HepG2 (cell line): ENCODE results near the gene OBSL1. TPM values are rescaled to one million over a fixed set of nuclear protein-coding genes. Genes with fewer than 3 reads are reported as not detected.
A peak's percentile ranks its signal among the peaks of the same experiment; 100 is the strongest.

Experiments
- ARNT2 ChIP-seq: sonication (generic); formaldehyde crosslinking; IDR thresholded peaks from 2 replicates; pipeline ENCODE4 v1.8.0; 2022; ENCODE audit warnings: mild to moderate bottlenecking, low read depth, missing genetic modification reagents, moderate library complexity
- BORCS8-MEF2B ChIP-seq: sonication (generic); formaldehyde crosslinking; IDR thresholded peaks from 2 replicates; pipeline ENCODE4 v1.8.0; 2022; ENCODE audit warnings: mild to moderate bottlenecking, missing genetic modification reagents
- KDM5B ChIP-seq: sonication (generic); formaldehyde crosslinking; IDR thresholded peaks from 2 replicates; pipeline ENCODE4 v1.4.0; 2020; ENCODE audit warnings: missing genetic modification reagents, mild to moderate bottlenecking, borderline replicate concordance
- PCBP1 ChIP-seq: fragments of 200-400 bp; formaldehyde crosslinking; IDR thresholded peaks from 2 replicates; pipeline ENCODE4 v1.6.1; 2017; ENCODE audit warnings: mild to moderate bottlenecking, low read depth, low read length, borderline replicate concordance
- PHF21A ChIP-seq: sonication (generic); formaldehyde crosslinking; IDR thresholded peaks from 2 replicates; pipeline ENCODE4 v1.5.0; 2020; ENCODE audit warnings: mild to moderate bottlenecking, missing genetic modification reagents
- ZFP82 ChIP-seq: sonication (generic); formaldehyde crosslinking; IDR thresholded peaks from 2 replicates; pipeline ENCODE4 v1.5.1; 2020; ENCODE audit warnings: mild to moderate bottlenecking, missing genetic modification reagents, borderline replicate concordance
- polyA plus RNA-seq, 8 experiments: library from polyadenylated mRNA; depleted of rRNA in 3 of 8; stranded (reverse) in 7 of 8; unstranded in 1 of 8; fragments of >200 nt; fragmentation: Illumina TruSeq in 4 of 8; extraction: Trizol in 4 of 8; gene quantifications; 2 replicates each; pipeline versions ENCODE4 v1.2.1 to v1.2.3, GENCODE V29; 2011 to 2016; ENCODE audit warnings: low read depth in 4 of 8, missing spikeins in 1 of 8, mixed read lengths in 1 of 8; ENCODE audit not compliant: insufficient read depth in 1 of 8
- total RNA-seq, 5 experiments: library from RNA; depleted of rRNA; stranded (reverse); fragments of >200 nt; fragmentation: Illumina TruSeq; extraction: Trizol; gene quantifications; 2 replicates each; pipeline ENCODE4 v1.2.3, GENCODE V29; 2016; ENCODE audit warnings: low read depth in 1 of 5
- TF ChIP-seq, protein P1 (sequence below): sonication (generic); formaldehyde crosslinking; IDR thresholded peaks from 2 replicates; pipeline ENCODE4 v1.8.1; 2023; ENCODE audit warnings: mild to moderate bottlenecking, moderate library complexity, missing genetic modification reagents
- TF ChIP-seq, protein P2 (sequence below): sonication (generic); formaldehyde crosslinking; IDR thresholded peaks from 2 replicates; pipeline ENCODE4 v1.5.1; 2020; ENCODE audit warnings: mild to moderate bottlenecking, missing genetic modification reagents, moderate library complexity
- TF ChIP-seq, protein P3 (sequence below): sonication (generic); formaldehyde crosslinking; IDR thresholded peaks from 2 replicates; pipeline ENCODE4 v1.5.1; 2020; ENCODE audit warnings: missing genetic modification reagents, mild to moderate bottlenecking, borderline replicate concordance
- TF ChIP-seq, protein P4 (sequence below): sonication (generic); formaldehyde crosslinking; IDR thresholded peaks from 2 replicates; pipeline ENCODE4 v1.8.0; 2022; ENCODE audit warnings: mild to moderate bottlenecking, missing genetic modification reagents; ENCODE audit not compliant: insufficient replicate concordance
- TF ChIP-seq, protein P5 (sequence below): sonication (generic); formaldehyde crosslinking; IDR thresholded peaks from 2 replicates; pipeline ENCODE4 v1.4.0; 2020; ENCODE audit warnings: missing genetic modification reagents

Gene OBSL1
- total and polyA plus RNA-seq, 2 of the 13 experiments (the other 11 are each of a cell fraction or from before 2014, with no cell fraction given): 86.7 to 218 TPM

DNA sequence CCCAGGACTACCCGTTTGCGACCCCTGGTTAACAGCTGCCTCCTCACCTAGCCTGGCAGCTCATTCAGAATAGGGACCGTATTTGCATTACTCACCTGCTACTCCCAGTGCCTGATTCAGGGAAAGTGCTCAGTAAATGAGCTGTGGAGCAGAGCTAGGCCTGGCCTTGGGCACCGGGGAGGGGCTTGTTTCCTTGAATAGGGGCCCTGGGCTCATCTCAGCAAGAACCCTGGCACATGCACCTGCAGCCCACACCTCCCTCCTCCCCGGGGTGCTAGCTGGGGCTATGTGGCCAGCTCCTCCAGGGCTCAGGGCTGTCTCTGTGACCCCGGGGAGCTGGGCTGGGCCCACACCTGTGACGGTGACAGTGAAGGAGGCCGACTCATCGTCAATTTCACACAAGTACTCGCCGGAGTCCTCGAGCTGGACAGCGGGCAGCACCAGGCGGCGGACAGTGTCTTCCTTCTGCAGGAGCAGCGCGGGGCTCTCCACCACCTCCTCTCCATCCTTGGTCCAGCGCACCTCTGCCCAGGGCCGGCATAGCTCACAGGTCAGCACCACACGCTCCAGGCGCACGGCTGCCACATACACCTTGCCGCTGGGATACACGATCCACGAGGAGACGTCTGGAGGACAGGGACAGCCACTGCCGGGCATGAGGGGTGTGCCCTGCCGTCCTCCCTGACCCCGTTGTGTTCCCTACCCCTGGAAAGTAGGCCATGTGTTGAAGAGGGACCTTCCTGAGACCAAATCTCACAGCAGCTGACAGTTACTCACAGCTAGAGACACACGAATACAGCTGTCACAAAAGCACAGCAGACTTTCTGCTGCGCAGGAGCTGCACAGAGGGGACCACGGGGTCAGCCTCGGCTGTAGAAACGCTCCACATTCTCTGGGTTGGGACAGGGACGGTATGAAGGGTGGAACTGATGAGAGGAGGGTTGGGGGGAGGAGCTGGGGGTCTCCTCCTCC is 9.0 kb downstream of the OBSL1 start (continued):
- TF ChIP-seq, protein P1, sequence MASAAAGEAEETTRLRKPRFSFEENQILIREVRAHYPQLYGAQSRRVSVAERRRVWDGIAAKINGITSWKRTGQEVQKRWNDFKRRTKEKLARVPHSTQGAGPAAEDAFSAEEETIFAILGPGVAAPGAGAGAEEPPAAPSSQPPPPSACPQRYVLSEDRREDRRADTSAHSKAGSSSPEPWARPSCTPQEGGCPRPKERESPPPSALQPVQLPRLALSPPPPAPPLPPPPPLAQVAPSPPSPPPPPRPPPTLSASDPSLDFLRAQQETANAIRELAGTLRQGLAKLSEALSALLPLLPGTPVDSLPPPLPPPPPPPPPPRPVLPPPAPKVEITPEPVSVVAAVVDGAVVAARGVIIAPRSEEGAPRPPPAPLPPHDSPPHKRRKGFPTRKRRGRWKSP (CRISPR knock-in tag): no peak
- TF ChIP-seq PCBP1 (no peak), BORCS8-MEF2B (CRISPR knock-in tag) (no peak), PHF21A (no peak), ARNT2 (0 out of 2 replicates have a peak, but pooled peaks have one; percentile 34), KDM5B (CRISPR knock-in tag) (peak; percentile 41; the same call in 1 of the 2 replicates), ZFP82 (CRISPR knock-in tag) (no peak)
- TF ChIP-seq, protein P2, sequence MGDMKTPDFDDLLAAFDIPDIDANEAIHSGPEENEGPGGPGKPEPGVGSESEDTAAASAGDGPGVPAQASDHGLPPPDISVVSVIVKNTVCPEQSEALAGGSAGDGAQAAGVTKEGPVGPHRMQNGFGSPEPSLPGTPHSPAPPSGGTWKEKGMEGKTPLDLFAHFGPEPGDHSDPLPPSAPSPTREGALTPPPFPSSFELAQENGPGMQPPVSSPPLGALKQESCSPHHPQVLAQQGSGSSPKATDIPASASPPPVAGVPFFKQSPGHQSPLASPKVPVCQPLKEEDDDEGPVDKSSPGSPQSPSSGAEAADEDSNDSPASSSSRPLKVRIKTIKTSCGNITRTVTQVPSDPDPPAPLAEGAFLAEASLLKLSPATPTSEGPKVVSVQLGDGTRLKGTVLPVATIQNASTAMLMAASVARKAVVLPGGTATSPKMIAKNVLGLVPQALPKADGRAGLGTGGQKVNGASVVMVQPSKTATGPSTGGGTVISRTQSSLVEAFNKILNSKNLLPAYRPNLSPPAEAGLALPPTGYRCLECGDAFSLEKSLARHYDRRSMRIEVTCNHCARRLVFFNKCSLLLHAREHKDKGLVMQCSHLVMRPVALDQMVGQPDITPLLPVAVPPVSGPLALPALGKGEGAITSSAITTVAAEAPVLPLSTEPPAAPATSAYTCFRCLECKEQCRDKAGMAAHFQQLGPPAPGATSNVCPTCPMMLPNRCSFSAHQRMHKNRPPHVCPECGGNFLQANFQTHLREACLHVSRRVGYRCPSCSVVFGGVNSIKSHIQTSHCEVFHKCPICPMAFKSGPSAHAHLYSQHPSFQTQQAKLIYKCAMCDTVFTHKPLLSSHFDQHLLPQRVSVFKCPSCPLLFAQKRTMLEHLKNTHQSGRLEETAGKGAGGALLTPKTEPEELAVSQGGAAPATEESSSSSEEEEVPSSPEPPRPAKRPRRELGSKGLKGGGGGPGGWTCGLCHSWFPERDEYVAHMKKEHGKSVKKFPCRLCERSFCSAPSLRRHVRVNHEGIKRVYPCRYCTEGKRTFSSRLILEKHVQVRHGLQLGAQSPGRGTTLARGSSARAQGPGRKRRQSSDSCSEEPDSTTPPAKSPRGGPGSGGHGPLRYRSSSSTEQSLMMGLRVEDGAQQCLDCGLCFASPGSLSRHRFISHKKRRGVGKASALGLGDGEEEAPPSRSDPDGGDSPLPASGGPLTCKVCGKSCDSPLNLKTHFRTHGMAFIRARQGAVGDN (CRISPR knock-in tag): peak; percentile 42
- TF ChIP-seq, protein P3, sequence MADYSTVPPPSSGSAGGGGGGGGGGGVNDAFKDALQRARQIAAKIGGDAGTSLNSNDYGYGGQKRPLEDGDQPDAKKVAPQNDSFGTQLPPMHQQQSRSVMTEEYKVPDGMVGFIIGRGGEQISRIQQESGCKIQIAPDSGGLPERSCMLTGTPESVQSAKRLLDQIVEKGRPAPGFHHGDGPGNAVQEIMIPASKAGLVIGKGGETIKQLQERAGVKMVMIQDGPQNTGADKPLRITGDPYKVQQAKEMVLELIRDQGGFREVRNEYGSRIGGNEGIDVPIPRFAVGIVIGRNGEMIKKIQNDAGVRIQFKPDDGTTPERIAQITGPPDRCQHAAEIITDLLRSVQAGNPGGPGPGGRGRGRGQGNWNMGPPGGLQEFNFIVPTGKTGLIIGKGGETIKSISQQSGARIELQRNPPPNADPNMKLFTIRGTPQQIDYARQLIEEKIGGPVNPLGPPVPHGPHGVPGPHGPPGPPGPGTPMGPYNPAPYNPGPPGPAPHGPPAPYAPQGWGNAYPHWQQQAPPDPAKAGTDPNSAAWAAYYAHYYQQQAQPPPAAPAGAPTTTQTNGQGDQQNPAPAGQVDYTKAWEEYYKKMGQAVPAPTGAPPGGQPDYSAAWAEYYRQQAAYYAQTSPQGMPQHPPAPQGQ (CRISPR knock-in tag): no peak
- TF ChIP-seq, protein P4, sequence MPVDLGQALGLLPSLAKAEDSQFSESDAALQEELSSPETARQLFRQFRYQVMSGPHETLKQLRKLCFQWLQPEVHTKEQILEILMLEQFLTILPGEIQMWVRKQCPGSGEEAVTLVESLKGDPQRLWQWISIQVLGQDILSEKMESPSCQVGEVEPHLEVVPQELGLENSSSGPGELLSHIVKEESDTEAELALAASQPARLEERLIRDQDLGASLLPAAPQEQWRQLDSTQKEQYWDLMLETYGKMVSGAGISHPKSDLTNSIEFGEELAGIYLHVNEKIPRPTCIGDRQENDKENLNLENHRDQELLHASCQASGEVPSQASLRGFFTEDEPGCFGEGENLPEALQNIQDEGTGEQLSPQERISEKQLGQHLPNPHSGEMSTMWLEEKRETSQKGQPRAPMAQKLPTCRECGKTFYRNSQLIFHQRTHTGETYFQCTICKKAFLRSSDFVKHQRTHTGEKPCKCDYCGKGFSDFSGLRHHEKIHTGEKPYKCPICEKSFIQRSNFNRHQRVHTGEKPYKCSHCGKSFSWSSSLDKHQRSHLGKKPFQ (CRISPR knock-in tag): no peak
- TF ChIP-seq, protein P5, sequence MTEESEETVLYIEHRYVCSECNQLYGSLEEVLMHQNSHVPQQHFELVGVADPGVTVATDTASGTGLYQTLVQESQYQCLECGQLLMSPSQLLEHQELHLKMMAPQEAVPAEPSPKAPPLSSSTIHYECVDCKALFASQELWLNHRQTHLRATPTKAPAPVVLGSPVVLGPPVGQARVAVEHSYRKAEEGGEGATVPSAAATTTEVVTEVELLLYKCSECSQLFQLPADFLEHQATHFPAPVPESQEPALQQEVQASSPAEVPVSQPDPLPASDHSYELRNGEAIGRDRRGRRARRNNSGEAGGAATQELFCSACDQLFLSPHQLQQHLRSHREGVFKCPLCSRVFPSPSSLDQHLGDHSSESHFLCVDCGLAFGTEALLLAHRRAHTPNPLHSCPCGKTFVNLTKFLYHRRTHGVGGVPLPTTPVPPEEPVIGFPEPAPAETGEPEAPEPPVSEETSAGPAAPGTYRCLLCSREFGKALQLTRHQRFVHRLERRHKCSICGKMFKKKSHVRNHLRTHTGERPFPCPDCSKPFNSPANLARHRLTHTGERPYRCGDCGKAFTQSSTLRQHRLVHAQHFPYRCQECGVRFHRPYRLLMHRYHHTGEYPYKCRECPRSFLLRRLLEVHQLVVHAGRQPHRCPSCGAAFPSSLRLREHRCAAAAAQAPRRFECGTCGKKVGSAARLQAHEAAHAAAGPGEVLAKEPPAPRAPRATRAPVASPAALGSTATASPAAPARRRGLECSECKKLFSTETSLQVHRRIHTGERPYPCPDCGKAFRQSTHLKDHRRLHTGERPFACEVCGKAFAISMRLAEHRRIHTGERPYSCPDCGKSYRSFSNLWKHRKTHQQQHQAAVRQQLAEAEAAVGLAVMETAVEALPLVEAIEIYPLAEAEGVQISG: peak; percentile 9; the same call in 1 of the 2 replicates
